H1 (cell line): ENCODE data around the gene ECI2. TPM values are rescaled to one million over a fixed set of nuclear protein-coding genes. Genes with fewer than 3 reads are reported as not detected.

Experiments used
- CEBPB ChIP-seq: IDR thresholded peaks from 2 replicates; pipeline ENCODE4 v1.6.1; 2012; ENCODE audit warnings: low read depth, low read length
- CHD7 ChIP-seq: fragments of 300-600 bp; sonication (generic); IDR thresholded peaks from 2 replicates; pipeline ENCODE4 v1.7.1; 2012; ENCODE audit warnings: low read length, moderate library complexity, mild to moderate bottlenecking, inconsistent platforms; ENCODE audit not compliant: insufficient replicate concordance
- GTF2F1 ChIP-seq: IDR thresholded peaks from 2 replicates; pipeline ENCODE4 v1.6.1; 2012; ENCODE audit warnings: low read depth, low read length, improper control_type of control experiment, borderline replicate concordance
- KDM4A ChIP-seq: IDR thresholded peaks from one replicate; pipeline ENCODE4 v1.7.1; 2012; ENCODE audit warnings: low read depth, mild to moderate bottlenecking, moderate library complexity, low read length, inconsistent platforms; ENCODE audit not compliant: severe bottlenecking
- NRF1 ChIP-seq: IDR thresholded peaks from 2 replicates; pipeline ENCODE4 v1.6.1; 2011; ENCODE audit warnings: mild to moderate bottlenecking, low read depth, low read length, improper control_type of control experiment
- POLR2A ChIP-seq, 2 experiments: IDR thresholded peaks; 1 replicate in 1 of 2; 2 replicates in 1 of 2; pipeline ENCODE4 v1.6.1; 2011; ENCODE audit warnings: low read depth in 2 of 2, low read length in 2 of 2, mild to moderate bottlenecking in 2 of 2; ENCODE audit errors: control extremely low read depth in 1 of 2
- SP2 ChIP-seq: IDR thresholded peaks from 2 replicates; pipeline ENCODE4 v1.6.1; 2012; ENCODE audit warnings: mild to moderate bottlenecking, low read length, inconsistent platforms
- ZNF274 ChIP-seq: IDR thresholded peaks from 2 replicates; pipeline ENCODE4 v1.7.0; 2012; ENCODE audit warnings: low read length, borderline replicate concordance; ENCODE audit errors: extremely low read depth
- polyA plus RNA-seq, 7 experiments: library from polyadenylated mRNA; depleted of rRNA in 3 of 7; stranded (reverse) in 5 of 7; unstranded in 2 of 7; fragments of >200 nt in 5 of 7; fragments of 200-250 nt in 2 of 7; gene quantifications; 1 replicate in 5 of 7; 2 replicates in 1 of 7; 4 replicates in 1 of 7; pipeline versions ENCODE4 v1.2.1 to v1.2.3, GENCODE V29; 2011 to 2013; ENCODE audit warnings: missing spikeins in 2 of 7, mixed read lengths in 2 of 7
- total RNA-seq: library from RNA; stranded (reverse); fragmentation: NEBNext Ultra II Directional; extraction: Animal tissue kit (Norgen Biotek cat#: 25700); gene quantifications from 2 replicates; pipeline ENCODE4 v1.2.1, GENCODE V29; 2021

The ECI2 gene
- total and polyA plus RNA-seq, 2 of the 8 experiments (the other 6 are each of a cell fraction or from before 2014, with no cell fraction given), result 40.4 to 70.8 TPM

GRCh38 chr6:4091941-4092340, 43.4 kb downstream of the ECI2 start (continued):
- TF ChIP-seq CHD7 (no peak), GTF2F1 (no peak), NRF1 (no peak), CEBPB (no peak), POLR2A (IDR thresholded peaks at IDR 0.05; ENCODE audit: control extremely low read depth in 1 of 2, low read depth in 2 of 2, low read length in 2 of 2) (no peak), KDM4A (no peak), SP2 (no peak), ZNF274 (no peak)
- TF ChIP-seq, all 59 proteins: peak for 0
